ENCODE data around the gene ZBTB25. TPM values are rescaled to one million over a fixed set of nuclear protein-coding genes. Genes with fewer than 3 reads are reported as not detected.

The ZBTB25 gene
- total RNA-seq (ENCODE audit: unreplicated experiment) = 9.4 TPM
- long read RNA-seq, partial matches to known transcripts = 0 of 2 reads
- long read RNA-seq, other reads (novel, unspliced or antisense) = 2 of 2 reads

DNA sequence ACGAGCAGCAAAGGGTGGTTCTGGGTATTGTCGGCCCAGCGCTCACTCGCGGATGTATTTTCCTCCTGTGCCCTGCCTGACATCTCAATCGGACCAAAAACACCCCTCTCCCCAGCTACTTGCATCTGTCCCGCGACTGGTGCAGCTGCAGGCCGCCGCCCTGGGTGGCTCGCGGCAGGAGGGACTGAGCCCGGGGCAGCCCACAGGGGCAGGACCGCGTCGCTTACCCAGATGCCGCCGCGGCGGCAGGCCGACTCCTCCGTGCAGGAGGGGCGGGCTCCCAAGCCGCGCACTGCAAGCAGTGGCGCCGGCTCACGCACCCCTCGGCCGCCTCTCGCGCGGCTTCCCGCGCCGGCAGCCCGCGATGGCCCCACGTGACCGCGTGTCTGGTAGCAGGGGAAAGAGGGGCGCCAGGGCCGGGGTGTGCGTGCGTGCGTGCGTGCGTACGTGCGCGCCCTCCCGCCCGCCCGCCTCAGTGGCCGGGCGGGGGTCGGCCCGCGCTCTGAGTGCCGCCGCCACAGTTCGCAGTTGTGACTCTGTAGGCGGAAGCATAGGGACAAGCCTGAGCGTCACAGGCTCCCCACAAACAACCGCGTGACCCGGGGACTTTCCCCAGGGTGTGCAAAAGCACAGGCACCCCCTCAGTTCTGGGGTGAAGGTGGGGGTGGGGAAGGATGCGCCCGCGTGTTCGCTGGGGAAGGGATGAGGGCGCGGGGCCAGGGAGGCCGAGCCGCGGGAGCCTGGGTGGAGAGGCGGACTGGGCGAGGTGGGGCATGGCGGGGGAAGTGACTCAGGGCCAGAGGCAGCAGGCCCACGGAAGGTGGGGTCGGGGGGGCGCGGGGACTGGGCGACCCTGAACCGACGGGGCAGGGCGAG is at the start of gene ZBTB25:
TSS of gene ZBTB25 (minus strand) at position 405 of the 876 bp plus-strand sequence. CDS start 13,305 bp downstream, outside the sequence.
- Mint-ChIP-seq H3K4me3 (ENCODE audit: unreplicated experiment) (peak within 1 kb of the TSS; percentile 99), H3K4me1 (ENCODE audit: unreplicated experiment) (peaks cover 42% of the 10 kb centered on the region), H3K36me3 (ENCODE audit: low read depth, unreplicated experiment) (peaks cover 10% of the 10 kb centered on the region), H3K9me3 (ENCODE audit: unreplicated experiment) (no peaks in the 10 kb centered on the region), H3K27ac (ENCODE audit: unreplicated experiment) (peak within 1 kb of the TSS; percentile 96), H3K27me3 (ENCODE audit: unreplicated experiment) (peaks cover 15% of the 10 kb centered on the region)
- no peak for TF ChIP-seq CTCF (IDR thresholded peaks at IDR 0.05; ENCODE audit: unreplicated experiment)
- peak; percentile 89 for DNase-seq (ENCODE audit: low spot score)

DNA sequence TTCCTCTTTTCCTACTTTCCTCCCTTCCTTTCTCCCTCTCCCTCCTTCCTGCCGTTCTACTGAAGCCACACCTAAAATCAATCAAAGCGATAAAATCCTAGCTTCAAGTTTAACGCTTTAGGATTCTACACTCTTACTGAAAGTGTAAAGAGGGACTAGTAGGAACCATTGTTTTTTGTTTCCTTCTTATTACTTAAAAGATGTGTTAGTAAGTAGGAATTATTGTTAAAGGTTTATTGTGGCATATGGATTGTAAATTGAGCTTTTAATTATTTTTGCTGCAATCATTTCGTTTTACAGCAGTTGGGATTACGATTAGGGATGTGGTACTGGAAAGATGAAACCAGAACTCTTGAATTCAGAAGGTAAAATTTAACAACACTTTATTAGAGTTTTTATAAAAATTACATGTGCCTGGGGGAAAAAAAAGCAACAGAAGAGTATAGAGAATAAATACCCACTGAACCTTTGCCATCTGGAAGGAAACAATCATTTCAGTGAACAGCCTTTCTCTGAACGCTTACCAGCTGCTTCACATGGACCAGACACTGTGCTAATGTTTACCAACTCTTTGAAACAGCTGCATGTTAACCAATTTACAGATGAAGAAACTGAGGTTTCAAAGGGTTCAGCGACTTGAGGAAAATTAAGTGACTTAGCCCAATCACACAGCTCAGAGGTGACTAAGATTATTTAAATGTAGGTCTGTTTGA is 47.1 kb upstream of the ZBTB25 start:
- H3K4me3 Mint-ChIP-seq (ENCODE audit: unreplicated experiment) = peak overlapping the region; percentile 10
- H3K27me3 Mint-ChIP-seq (ENCODE audit: unreplicated experiment) = peaks cover 2% of the 10 kb centered on the region
- H3K4me1 Mint-ChIP-seq (ENCODE audit: unreplicated experiment) = peaks cover 18% of the 10 kb centered on the region
- H3K27ac Mint-ChIP-seq (ENCODE audit: unreplicated experiment) = no peak overlapping the region
- no peak for DNase-seq (ENCODE audit: low spot score)
- TF ChIP-seq CTCF (IDR thresholded peaks at IDR 0.05; ENCODE audit: unreplicated experiment) = no peak
- no peaks in the 10 kb centered on the region for H3K36me3 Mint-ChIP-seq (ENCODE audit: low read depth, unreplicated experiment)
- no peaks in the 10 kb centered on the region for H3K9me3 Mint-ChIP-seq (ENCODE audit: unreplicated experiment)

GRCh38 chr14:64549791-64550620 is 46.4 kb upstream of the ZBTB25 start, which contains the start of gene PPP1R36:
Gene PPP1R36 (plus strand): TSS chr14:64549961. CDS start chr14:64549998, 37 bp downstream.
- Mint-ChIP-seq H3K9me3 (ENCODE audit: unreplicated experiment) (no peaks in the 10 kb centered on the region), H3K4me1 (ENCODE audit: unreplicated experiment) (peaks cover 18% of the 10 kb centered on the region), H3K36me3 (ENCODE audit: low read depth, unreplicated experiment) (no peaks in the 10 kb centered on the region), H3K4me3 (ENCODE audit: unreplicated experiment) (peak within 1 kb of the TSS; percentile 38), H3K27ac (ENCODE audit: unreplicated experiment) (no peak within 1 kb of the TSS), H3K27me3 (ENCODE audit: unreplicated experiment) (peaks cover 2% of the 10 kb centered on the region)
- TF ChIP-seq CTCF (IDR thresholded peaks at IDR 0.05; ENCODE audit: unreplicated experiment) = no peak
- DNase-seq (ENCODE audit: low spot score) = peak; percentile 33

DNA sequence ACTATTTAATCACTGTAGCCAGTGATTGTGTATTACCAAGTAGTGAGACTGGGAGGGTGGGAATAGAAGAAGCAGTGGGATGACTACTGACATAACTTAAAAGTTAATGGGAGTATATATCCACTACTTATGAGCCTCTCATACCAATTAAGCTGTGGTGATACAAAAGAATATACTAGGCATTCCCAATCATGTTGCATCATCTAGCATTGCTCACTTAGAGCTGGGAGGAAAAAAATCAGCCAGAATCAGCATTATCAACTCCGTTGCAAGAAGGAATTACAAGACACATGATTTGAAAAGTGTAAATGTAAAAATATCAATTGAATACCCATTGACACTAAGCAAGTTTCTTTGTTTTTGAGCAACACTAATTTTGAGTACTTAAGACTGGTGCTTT is 45.4 kb upstream of the ZBTB25 start:
- no peak for DNase-seq (ENCODE audit: low spot score)
- Mint-ChIP-seq H3K27me3 (ENCODE audit: unreplicated experiment) (peaks cover 2% of the 10 kb centered on the region), H3K4me1 (ENCODE audit: unreplicated experiment) (peaks cover 20% of the 10 kb centered on the region), H3K9me3 (ENCODE audit: unreplicated experiment) (no peaks in the 10 kb centered on the region), H3K27ac (ENCODE audit: unreplicated experiment) (no peak overlapping the region), H3K4me3 (ENCODE audit: unreplicated experiment) (peak overlapping the region; percentile 38), H3K36me3 (ENCODE audit: low read depth, unreplicated experiment) (no peaks in the 10 kb centered on the region)
- no peak for TF ChIP-seq CTCF (IDR thresholded peaks at IDR 0.05; ENCODE audit: unreplicated experiment)

All from endothelial cell (in vitro differentiated cells).